Sigmoid colon (tissue), 4 donors: ENCODE measurements around the gene CTSW.

Experiments used
- EP300 ChIP-seq, 4 donors: sonication (generic); formaldehyde crosslinking; IDR thresholded peaks; one replicate each; pipeline ENCODE4 v1.6.1; 2017; ENCODE audit warnings: antibody characterized with exemption in 4 of 4
- POLR2A ChIP-seq, 2 donors: fragments of 450-650 bp; IDR thresholded peaks; one replicate each; pipeline ENCODE4 v1.6.1; 2016; ENCODE audit warnings: antibody characterized with exemption in 2 of 2, mild to moderate bottlenecking in 2 of 2, moderate library complexity in 2 of 2
- POLR2AphosphoS5 ChIP-seq, 4 donors: sonication (generic); formaldehyde crosslinking; IDR thresholded peaks; one replicate each; pipeline ENCODE4 v1.6.1; 2017; ENCODE audit warnings: antibody characterized with exemption in 4 of 4

DNA sequence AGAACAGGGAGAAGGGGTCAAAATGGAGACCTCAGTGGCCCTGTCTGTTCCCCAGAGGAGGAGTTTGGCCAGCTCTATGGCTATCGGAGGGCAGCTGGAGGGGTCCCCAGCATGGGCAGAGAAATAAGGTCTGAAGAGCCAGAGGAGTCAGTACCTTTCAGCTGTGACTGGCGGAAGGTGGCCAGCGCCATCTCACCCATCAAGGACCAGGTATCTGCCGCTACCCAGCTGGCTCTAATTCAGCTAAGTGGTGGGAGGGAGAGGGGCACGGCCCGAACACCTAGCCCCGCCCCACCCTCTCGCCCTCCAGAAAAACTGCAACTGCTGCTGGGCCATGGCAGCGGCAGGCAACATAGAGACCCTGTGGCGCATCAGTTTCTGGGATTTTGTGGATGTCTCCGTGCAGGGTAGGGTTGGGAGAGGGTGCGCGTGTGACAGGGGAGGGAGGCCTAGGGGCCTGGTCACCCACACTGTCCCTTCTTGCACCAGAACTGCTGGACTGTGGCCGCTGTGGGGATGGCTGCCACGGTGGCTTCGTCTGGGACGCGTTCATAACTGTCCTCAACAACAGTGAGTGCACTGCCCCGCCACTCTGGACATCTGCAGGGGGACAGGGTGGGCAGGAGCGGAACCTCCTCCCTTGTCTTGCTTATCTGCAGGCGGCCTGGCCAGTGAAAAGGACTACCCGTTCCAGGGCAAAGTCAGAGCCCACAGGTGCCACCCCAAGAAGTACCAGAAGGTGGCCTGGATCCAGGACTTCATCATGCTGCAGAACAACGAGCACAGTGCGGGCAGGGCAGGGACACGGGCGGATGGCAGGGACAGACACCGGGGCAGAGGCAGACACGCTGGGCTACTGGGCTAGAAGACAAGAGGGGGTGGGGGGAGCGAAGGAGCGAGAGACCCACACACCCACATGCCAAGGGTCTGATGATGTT is 2.8 kb downstream of the CTSW start:
- no peak for TF ChIP-seq POLR2AphosphoS5 (IDR thresholded peaks at IDR 0.05)
- no peak for TF ChIP-seq EP300 (IDR thresholded peaks at IDR 0.05)
- no peak for TF ChIP-seq POLR2A (IDR thresholded peaks at IDR 0.05)
